A549 (cell line): ENCODE data around the gene A4GALT.

Source experiments
- POLR2A ChIP-seq: IDR thresholded peaks from 2 replicates; pipeline ENCODE4 v1.6.1; 2012; ENCODE audit warnings: mild to moderate bottlenecking, low read length
- POLR2AphosphoS2 ChIP-seq: conservative IDR thresholded peaks from 2 replicates; pipeline ENCODE4 v1.6.1; 2012; ENCODE audit warnings: low read length, improper control_type of control experiment, inconsistent platforms
- TF ChIP-seq, protein P1 (sequence below): fragments of >200 bp; sonication (Bioruptor Twin); formaldehyde crosslinking; IDR thresholded peaks from 3 replicates; pipeline ENCODE4 v1.5.1; 2016
- TF ChIP-seq, protein P2 (sequence below): fragments of 150-350 bp; IDR thresholded peaks from 2 replicates; pipeline ENCODE4 v1.6.1; 2014; ENCODE audit warnings: low read depth, mild to moderate bottlenecking, low read length

DNA sequence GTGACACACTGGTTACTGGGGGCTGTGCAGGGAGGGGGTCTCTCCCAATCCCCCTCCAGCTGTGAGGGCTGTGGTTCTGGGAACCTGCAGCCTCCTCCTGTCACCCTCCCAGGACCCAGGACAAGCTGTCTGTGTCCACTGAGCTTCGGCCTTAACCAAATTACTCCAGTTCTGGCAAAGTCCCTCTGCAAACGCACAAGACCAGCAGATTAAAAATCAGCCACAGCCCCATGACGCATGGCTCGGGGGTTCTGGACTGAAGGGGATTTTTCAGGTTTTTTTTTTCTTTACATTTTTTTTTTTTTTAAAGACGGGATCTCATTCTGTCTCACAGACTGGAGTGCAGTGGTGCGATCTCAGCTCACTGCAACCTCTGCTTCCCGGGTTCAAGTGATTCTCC, 32.2 kb upstream of the A4GALT start:
- TF ChIP-seq POLR2AphosphoS2, result no peak
- TF ChIP-seq, protein P1, sequence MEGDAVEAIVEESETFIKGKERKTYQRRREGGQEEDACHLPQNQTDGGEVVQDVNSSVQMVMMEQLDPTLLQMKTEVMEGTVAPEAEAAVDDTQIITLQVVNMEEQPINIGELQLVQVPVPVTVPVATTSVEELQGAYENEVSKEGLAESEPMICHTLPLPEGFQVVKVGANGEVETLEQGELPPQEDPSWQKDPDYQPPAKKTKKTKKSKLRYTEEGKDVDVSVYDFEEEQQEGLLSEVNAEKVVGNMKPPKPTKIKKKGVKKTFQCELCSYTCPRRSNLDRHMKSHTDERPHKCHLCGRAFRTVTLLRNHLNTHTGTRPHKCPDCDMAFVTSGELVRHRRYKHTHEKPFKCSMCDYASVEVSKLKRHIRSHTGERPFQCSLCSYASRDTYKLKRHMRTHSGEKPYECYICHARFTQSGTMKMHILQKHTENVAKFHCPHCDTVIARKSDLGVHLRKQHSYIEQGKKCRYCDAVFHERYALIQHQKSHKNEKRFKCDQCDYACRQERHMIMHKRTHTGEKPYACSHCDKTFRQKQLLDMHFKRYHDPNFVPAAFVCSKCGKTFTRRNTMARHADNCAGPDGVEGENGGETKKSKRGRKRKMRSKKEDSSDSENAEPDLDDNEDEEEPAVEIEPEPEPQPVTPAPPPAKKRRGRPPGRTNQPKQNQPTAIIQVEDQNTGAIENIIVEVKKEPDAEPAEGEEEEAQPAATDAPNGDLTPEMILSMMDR, result no peak
- TF ChIP-seq, protein P2, sequence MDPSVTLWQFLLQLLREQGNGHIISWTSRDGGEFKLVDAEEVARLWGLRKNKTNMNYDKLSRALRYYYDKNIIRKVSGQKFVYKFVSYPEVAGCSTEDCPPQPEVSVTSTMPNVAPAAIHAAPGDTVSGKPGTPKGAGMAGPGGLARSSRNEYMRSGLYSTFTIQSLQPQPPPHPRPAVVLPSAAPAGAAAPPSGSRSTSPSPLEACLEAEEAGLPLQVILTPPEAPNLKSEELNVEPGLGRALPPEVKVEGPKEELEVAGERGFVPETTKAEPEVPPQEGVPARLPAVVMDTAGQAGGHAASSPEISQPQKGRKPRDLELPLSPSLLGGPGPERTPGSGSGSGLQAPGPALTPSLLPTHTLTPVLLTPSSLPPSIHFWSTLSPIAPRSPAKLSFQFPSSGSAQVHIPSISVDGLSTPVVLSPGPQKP, result no peak
- no peak for TF ChIP-seq POLR2A
